ENCODE measurements around the gene NSUN3. TPM values are rescaled to one million over a fixed set of nuclear protein-coding genes. Genes with fewer than 3 reads are reported as not detected.
A peak's percentile ranks its signal among the peaks of the same experiment; 100 is the strongest.

Gene NSUN3
- total and polyA plus RNA-seq, 11 donors = 2.9 to 11.2 (median 7.2) TPM

DNA sequence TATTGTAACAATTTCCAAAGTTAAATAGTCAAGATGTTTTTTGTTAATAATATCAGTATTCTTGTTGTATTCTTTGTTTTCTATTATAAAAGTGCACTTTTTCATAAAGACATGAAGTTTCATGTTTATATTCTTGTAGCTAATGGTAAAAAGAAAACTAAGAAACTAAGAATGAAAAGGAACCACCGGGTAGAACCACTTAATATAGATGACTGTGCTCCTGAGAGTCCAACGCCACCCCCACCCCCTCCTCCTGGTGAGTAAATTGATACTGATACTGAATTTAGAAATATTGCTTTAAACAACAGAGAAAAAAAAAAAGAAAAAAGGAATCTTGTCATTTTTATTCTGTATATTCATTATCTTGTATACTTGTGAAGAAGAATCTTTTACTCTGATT lies 13.6 kb upstream of the NSUN3 start:
- 87 to 96% (median 94%) methylated on average over 2 of the region's 2 CpGs for WGBS, 4 donors
- H3K27me3 ChIP-seq = no peaks in the 10 kb centered on the region
- TF ChIP-seq POLR2A (IDR thresholded peaks at IDR 0.05) = no peak
- TF ChIP-seq, protein P1, sequence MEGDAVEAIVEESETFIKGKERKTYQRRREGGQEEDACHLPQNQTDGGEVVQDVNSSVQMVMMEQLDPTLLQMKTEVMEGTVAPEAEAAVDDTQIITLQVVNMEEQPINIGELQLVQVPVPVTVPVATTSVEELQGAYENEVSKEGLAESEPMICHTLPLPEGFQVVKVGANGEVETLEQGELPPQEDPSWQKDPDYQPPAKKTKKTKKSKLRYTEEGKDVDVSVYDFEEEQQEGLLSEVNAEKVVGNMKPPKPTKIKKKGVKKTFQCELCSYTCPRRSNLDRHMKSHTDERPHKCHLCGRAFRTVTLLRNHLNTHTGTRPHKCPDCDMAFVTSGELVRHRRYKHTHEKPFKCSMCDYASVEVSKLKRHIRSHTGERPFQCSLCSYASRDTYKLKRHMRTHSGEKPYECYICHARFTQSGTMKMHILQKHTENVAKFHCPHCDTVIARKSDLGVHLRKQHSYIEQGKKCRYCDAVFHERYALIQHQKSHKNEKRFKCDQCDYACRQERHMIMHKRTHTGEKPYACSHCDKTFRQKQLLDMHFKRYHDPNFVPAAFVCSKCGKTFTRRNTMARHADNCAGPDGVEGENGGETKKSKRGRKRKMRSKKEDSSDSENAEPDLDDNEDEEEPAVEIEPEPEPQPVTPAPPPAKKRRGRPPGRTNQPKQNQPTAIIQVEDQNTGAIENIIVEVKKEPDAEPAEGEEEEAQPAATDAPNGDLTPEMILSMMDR (IDR thresholded peaks at IDR 0.05) = no peak
- H3K36me3 ChIP-seq = peaks cover 0 to 50% (median 5%) of the 10 kb centered on the region in 9 donors
- no peak overlapping the region for H3K27ac ChIP-seq
- ATAC-seq (no peak), DNase-seq (no peak)
- H3K4me1 ChIP-seq = no peaks in the 10 kb centered on the region
- H3K4me3 ChIP-seq = no peak overlapping the region
- intact Hi-C loops (cut with DNase I) = no loop called here
- no peaks in the 10 kb centered on the region for H3K9me3 ChIP-seq

DNA sequence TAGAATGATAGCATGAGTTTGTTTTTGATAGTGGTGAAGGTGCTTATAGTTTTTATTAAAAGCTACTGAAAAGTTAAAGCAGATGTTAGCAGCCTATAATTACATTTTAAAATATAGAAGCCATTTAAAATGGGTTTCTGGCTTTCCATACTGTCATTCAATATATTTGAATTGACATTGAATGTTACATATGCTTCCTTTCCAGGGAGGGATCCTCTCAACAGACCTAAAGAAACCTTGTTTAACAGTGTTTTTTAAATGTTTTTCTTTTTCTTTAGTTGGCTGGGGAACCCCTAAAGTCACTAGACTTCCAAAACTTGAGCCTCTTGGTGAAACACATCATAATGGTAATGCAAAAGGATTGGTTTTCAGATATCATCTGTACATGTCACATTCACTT lies 12.3 kb upstream of the NSUN3 start:
- Histone ChIP-seq H3K27ac (no peak overlapping the region), H3K4me1 (no peaks in the 10 kb centered on the region), H3K9me3 (no peaks in the 10 kb centered on the region), H3K36me3 (peaks cover 0 to 53% (median 4%) of the 10 kb centered on the region in 9 donors), H3K27me3 (no peaks in the 10 kb centered on the region), H3K4me3 (no peak overlapping the region)
- no peak for DNase-seq
- intact Hi-C loops (cut with DNase I) = no loop called here
- no peak for ATAC-seq
- TF ChIP-seq, protein P1 (IDR thresholded peaks at IDR 0.05) = no peak
- TF ChIP-seq POLR2A (IDR thresholded peaks at IDR 0.05) = no peak

DNA sequence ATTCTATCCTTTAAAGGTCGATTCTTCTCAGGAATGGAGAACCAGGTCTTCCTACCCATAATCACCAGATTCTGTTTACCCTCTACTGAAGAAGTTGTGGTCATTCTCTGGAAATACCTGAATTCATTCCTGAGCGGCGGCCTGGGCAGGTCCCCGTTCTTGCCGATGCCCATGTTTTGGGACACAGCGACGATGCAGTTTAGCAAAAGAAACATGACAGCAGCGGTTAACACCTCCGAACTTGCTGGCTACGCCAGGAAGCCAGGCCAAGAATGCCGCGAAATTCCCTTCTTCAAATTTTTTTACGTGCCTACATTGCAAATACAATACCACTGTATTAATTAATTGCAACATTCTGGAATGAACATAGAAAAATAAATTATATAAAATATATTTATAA lies 1.6 kb upstream of the NSUN3 start:
- no peaks in the 10 kb centered on the region for H3K27me3 ChIP-seq
- TF ChIP-seq, protein P1 (IDR thresholded peaks at IDR 0.05) = no peak
- no peak for TF ChIP-seq POLR2A (IDR thresholded peaks at IDR 0.05)
- intact Hi-C loops (cut with DNase I) = loop anchor here in 3 of 10 donors (5.0 to 10.0 kb wide), 3 partner anchors 34 to 156 kb away; partner anchors contain the start of gene STX19 (in 1 of the 3)
- H3K4me3 ChIP-seq = no peak overlapping the region
- H3K9me3 ChIP-seq = no peaks in the 10 kb centered on the region
- H3K4me1 ChIP-seq = peaks cover 3 to 37% (median 19%) of the 10 kb centered on the region in 12 donors
- 95 to 98% (median 97%) methylated on average over 13 of the region's 13 CpGs for WGBS, 4 donors
- no peak overlapping the region for H3K27ac ChIP-seq
- H3K36me3 ChIP-seq = peaks cover 0 to 30% (median 5%) of the 10 kb centered on the region in 9 donors
- DNase-seq = peak in 1 of 5 donors; percentile 38
- ATAC-seq = no peak

DNA sequence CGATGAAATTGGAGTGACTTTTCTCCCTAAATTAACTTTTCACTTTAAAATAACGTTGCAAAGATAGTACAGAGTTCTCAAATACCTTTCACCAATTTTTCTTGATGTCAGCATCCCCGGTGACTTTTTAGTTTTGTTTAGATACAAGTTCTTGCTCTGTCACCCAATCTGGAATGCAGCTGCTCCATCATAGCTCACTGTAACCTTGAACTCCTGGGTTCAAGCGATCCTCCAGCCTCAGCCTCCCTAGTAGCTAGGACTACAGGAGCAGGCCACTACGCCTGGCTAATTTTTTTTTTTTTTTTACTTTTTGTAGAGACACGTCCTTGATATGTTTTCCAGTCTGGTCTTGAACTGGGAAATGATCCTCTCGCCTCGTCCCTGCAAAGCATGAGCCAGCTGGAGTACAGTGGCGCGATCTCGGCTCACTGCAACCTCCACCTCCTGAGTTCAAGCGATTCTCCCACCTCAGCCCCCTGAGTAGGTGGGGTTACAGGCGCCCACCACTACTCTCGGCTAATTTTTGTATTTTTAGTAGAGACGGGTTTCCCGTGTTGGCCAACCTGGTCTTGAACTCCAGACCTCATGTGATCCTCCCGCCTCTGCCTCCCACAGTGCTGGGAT lies 747 bp downstream of the NSUN3 start:
- ATAC-seq = no peak
- Histone ChIP-seq H3K36me3 (peaks cover 0 to 30% (median 7%) of the 10 kb centered on the region in 9 donors), H3K27me3 (no peaks in the 10 kb centered on the region), H3K9me3 (peaks cover 0 to 5% (median 0%) of the 10 kb centered on the region in 12 donors), H3K27ac (peak overlapping the region; percentile 79 to 99 (median 90)), H3K4me1 (peaks cover 3 to 43% (median 20%) of the 10 kb centered on the region in 12 donors), H3K4me3 (peak overlapping the region; percentile 40 to 85 (median 72))
- intact Hi-C loops (cut with DNase I) = loop anchor here in 4 of 10 donors (2.0 to 10.0 kb wide), 4 partner anchors 36 to 159 kb away; partner anchors contain the start of gene STX19 (in 1 of the 4)
- no peak for TF ChIP-seq POLR2A (IDR thresholded peaks at IDR 0.05)
- TF ChIP-seq, protein P1 (IDR thresholded peaks at IDR 0.05) = no peak
- no peak for DNase-seq
- 52 to 57% (median 54%) methylated on average over 17 of the region's 17 CpGs for WGBS, 4 donors

Measured in heart left ventricle (tissue), 16 donors.